ENCODE data around the gene SLC39A3.

SLC39A3 gene

DNA sequence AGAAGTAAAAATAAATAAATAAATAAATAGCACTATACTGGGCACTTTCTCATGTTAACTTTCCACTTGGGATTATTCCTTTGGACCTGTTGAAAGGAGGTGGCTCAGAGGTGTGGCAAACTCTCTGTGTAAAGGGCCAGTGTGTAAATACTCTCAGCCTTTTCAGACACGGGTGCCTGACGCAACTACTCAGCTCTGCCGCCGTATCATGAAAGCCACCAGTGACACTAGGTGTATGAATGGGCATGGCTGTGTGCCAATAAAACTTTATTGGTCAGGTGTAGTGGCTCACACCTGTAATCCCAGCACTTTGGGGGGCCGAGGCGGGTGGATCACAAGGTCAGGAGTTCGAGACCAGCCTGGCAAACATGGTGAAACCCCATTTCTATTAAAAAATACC, 20.1 kb upstream of the SLC39A3 start:
- peaks cover 60% of the 10 kb centered on the region for H3K36me3 Mint-ChIP-seq
- H3K4me3 Mint-ChIP-seq = no peak overlapping the region
- H3K27me3 Mint-ChIP-seq = no peaks in the 10 kb centered on the region
- no peaks in the 10 kb centered on the region for H3K9me3 Mint-ChIP-seq
- no peak overlapping the region for H3K27ac Mint-ChIP-seq
- no peaks in the 10 kb centered on the region for H3K4me1 Mint-ChIP-seq
- ATAC-seq = no peak

DNA sequence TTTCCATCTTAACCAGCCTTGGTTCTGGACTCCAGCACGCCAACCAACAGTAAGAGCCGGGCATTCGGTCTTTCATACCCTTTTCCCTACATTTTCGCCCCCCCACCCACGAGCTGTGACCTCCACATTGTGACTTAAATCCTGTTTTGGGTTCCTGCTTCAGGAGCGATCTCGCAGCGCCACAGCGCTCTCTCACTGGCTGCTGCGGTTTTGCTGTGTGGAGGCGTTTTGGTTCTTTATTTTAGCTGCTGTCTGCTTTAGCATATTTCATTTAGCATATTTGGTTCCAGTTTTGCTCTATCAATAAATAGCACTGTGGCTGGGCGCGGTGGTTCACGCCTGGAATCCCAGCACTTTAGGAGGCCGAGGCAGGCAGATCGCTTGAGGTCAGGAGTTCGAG, 19.5 kb upstream of the SLC39A3 start:
- Mint-ChIP-seq H3K4me1 (no peaks in the 10 kb centered on the region), H3K4me3 (no peak overlapping the region), H3K27me3 (no peaks in the 10 kb centered on the region), H3K27ac (no peak overlapping the region), H3K36me3 (peaks cover 62% of the 10 kb centered on the region), H3K9me3 (no peaks in the 10 kb centered on the region)
- no peak for ATAC-seq

- ATAC-seq = no peak
- no peak overlapping the region for H3K4me3 Mint-ChIP-seq
These were observed 18.9 kb upstream of the SLC39A3 start for GRCh38 chr19:2758601-2759313.

GRCh38 chr19:2756921-2757881, 17.4 kb upstream of the SLC39A3 start:
- H3K27me3 Mint-ChIP-seq = no peaks in the 10 kb centered on the region

More at GRCh38 chr19:2758601-2759313, 18.9 kb upstream of the SLC39A3 start:
- H3K4me1 Mint-ChIP-seq = no peaks in the 10 kb centered on the region
- H3K27me3 Mint-ChIP-seq = no peaks in the 10 kb centered on the region
- H3K36me3 Mint-ChIP-seq = peaks cover 68% of the 10 kb centered on the region
- no peak overlapping the region for H3K27ac Mint-ChIP-seq
- H3K9me3 Mint-ChIP-seq = no peaks in the 10 kb centered on the region

GRCh38 chr19:2756477-2756876, 16.7 kb upstream of the SLC39A3 start:
- Mint-ChIP-seq H3K9me3 (no peaks in the 10 kb centered on the region), H3K27me3 (no peaks in the 10 kb centered on the region), H3K27ac (no peak overlapping the region), H3K4me1 (no peaks in the 10 kb centered on the region), H3K36me3 (peaks cover 63% of the 10 kb centered on the region), H3K4me3 (no peak overlapping the region)
- ATAC-seq = no peak

More at GRCh38 chr19:2756921-2757881, 17.4 kb upstream of the SLC39A3 start:
- ATAC-seq = no peak
- Mint-ChIP-seq H3K4me1 (no peaks in the 10 kb centered on the region), H3K27ac (no peak overlapping the region), H3K36me3 (peaks cover 67% of the 10 kb centered on the region), H3K9me3 (no peaks in the 10 kb centered on the region), H3K4me3 (no peak overlapping the region)

GRCh38 chr19:2755811-2756210, 16.0 kb upstream of the SLC39A3 start:
- no peak for ATAC-seq
- H3K36me3 Mint-ChIP-seq = peaks cover 60% of the 10 kb centered on the region
- H3K4me1 Mint-ChIP-seq = no peaks in the 10 kb centered on the region
- no peaks in the 10 kb centered on the region for H3K27me3 Mint-ChIP-seq
- H3K27ac Mint-ChIP-seq = no peak overlapping the region
- no peak overlapping the region for H3K4me3 Mint-ChIP-seq
- no peaks in the 10 kb centered on the region for H3K9me3 Mint-ChIP-seq

GRCh38 chr19:2755448-2755705, 15.6 kb upstream of the SLC39A3 start:
- Mint-ChIP-seq H3K27ac (no peak overlapping the region), H3K4me3 (no peak overlapping the region), H3K27me3 (no peaks in the 10 kb centered on the region), H3K36me3 (peaks cover 56% of the 10 kb centered on the region), H3K9me3 (no peaks in the 10 kb centered on the region), H3K4me1 (no peaks in the 10 kb centered on the region)
- ATAC-seq = no peak

DNA sequence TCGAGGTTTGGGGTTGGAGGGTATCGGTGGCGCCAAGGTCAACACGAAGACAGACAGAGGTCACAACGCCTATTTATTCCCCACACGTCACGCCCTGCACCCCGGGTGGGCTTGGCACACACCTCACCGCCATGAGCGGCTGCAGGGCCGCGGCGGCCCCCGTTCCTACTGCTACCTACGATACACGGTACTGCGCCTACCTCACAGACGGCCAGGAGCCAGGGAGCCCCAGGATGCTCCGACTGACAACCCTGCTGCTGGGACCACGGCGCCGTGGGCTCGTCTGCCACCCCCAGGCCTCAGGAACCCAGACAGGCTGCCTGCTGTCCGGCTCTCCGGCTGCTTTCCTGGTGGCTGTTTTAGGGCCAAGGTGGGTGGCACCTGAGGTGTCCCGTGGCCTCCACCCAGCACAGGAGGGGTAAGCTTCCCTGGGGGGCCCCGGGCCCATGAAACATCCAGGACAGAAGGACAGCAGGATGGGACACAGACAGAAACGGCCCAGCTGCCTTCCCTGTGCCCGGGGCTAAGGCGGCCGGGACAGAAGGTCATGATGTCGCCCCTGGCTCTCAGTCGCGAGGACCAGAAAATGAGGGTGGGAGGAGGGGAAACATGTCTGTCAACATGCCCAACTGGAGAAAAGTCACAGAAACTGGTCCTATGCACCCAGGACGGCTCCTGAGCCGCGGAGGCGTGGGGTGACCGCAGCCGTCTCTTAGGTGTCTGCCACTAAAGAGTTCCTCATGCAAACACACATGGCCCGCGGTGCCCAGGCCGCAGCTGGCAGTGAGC, 15.0 kb upstream of the SLC39A3 start:
- H3K9me3 Mint-ChIP-seq = no peaks in the 10 kb centered on the region
- H3K27ac Mint-ChIP-seq = no peak overlapping the region
- H3K4me3 Mint-ChIP-seq = no peak overlapping the region
- no peak for ATAC-seq
- no peaks in the 10 kb centered on the region for H3K4me1 Mint-ChIP-seq
- peaks cover 52% of the 10 kb centered on the region for H3K36me3 Mint-ChIP-seq
- no peaks in the 10 kb centered on the region for H3K27me3 Mint-ChIP-seq

GRCh38 chr19:2751438-2751830, 11.6 kb upstream of the SLC39A3 start:
- Mint-ChIP-seq H3K9me3 (no peaks in the 10 kb centered on the region), H3K27ac (no peak overlapping the region), H3K27me3 (no peaks in the 10 kb centered on the region), H3K4me1 (peaks cover 12% of the 10 kb centered on the region), H3K36me3 (peaks cover 29% of the 10 kb centered on the region), H3K4me3 (no peak overlapping the region)
- ATAC-seq = no peak

DNA sequence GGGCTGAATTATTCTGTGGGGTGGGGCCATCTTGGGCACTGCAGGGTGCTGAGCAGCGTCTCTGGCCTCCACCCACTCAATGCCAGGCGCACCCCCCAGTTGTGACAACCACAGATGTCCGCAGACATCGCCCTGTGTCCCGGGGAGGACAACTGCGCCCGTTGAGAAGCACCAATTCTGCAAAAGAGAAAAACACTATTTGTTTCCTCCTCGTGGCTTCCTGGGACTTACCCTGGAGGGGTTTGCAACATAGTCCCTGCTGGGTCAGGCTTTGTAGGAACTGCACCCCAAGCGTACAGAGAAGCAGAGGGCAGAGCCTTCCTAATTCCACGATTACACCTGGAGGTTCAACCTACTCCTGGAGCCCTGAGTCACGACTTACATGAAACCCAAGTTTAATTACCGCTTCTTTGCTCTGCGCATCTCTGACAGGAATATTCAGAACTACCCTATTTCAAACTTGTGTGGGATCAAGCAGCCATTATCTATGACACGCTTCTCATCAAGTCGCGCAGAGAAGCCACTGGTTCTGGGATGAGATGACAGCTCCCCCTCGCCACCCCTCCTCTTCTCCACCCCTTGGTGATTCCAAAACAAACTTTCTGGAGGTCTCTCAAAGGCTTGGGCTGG, 11.1 kb upstream of the SLC39A3 start:
- H3K4me1 Mint-ChIP-seq = peaks cover 12% of the 10 kb centered on the region
- peaks cover 24% of the 10 kb centered on the region for H3K36me3 Mint-ChIP-seq
- no peaks in the 10 kb centered on the region for H3K9me3 Mint-ChIP-seq
- H3K27ac Mint-ChIP-seq = no peak overlapping the region
- no peaks in the 10 kb centered on the region for H3K27me3 Mint-ChIP-seq
- no peak overlapping the region for H3K4me3 Mint-ChIP-seq
- no peak for ATAC-seq

DNA sequence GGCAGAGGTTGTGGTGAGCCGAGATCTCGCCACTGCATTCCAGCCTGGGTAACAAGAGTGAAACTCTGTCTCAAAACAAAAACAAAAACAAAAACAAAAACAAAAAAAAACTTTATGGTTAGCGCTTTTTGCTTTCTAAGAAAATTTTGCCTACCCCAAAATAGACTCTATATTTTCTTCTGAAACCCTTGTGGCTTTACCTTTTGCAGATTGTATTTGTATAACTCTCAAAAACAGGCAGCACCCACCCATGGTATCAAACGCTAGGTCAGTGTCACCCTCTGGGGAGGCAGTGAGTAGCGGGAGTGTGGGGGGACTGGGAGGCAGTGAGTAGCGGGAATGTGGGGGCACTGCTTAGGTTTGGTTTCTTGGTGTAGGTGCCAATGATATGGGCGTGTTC, 7.5 kb upstream of the SLC39A3 start:
- H3K4me1 Mint-ChIP-seq = peaks cover 12% of the 10 kb centered on the region
- no peak overlapping the region for H3K27ac Mint-ChIP-seq
- H3K4me3 Mint-ChIP-seq = no peak overlapping the region
- no peaks in the 10 kb centered on the region for H3K9me3 Mint-ChIP-seq
- H3K36me3 Mint-ChIP-seq = no peaks in the 10 kb centered on the region
- H3K27me3 Mint-ChIP-seq = no peaks in the 10 kb centered on the region
- no peak for ATAC-seq

DNA sequence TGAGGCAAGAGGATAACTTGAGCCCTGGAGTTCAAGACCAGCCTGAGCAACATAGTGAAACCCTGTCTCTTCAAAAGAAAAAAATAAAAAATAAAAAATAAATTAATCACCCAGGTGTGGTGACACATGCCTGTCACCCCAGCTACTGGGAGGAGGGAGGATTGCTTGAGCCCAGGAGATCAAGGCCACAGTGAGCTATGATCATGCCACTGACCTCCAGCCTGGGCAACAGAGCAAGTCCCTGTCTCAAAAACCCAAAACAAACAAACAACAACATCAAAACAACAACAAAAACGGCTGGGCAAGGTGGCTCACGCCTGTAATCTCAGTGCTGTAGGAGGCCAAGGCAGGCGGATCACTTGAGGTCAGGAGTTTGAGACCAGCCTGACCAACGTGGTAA, 4.3 kb upstream of the SLC39A3 start:
- no peaks in the 10 kb centered on the region for H3K9me3 Mint-ChIP-seq
- peaks cover 23% of the 10 kb centered on the region for H3K4me1 Mint-ChIP-seq
- no peak for ATAC-seq
- H3K36me3 Mint-ChIP-seq = no peaks in the 10 kb centered on the region
- H3K4me3 Mint-ChIP-seq = no peak overlapping the region
- no peak overlapping the region for H3K27ac Mint-ChIP-seq
- H3K27me3 Mint-ChIP-seq = no peaks in the 10 kb centered on the region

DNA sequence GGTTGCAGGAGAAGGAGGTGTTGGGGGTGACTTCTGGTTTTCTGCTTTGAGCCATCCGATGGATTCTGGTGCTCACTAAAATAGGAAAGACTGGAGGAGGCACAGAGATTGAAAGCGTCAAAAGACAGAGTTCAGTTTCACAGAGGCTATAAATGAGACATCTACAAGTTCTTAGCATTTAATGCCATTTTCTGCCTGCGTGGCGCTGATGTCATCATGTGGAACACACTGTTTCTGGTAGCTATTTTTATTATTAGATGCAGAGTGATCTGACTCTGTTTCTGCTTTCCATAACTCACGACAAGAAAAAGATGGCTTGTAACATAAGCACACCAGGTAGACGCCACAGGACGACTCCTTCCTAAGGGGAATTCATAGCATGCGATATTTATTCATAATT, 3.3 kb upstream of the SLC39A3 start:
- no peaks in the 10 kb centered on the region for H3K36me3 Mint-ChIP-seq
- no peak overlapping the region for H3K27ac Mint-ChIP-seq
- no peak overlapping the region for H3K4me3 Mint-ChIP-seq
- no peak for ATAC-seq
- H3K27me3 Mint-ChIP-seq = no peaks in the 10 kb centered on the region
- H3K4me1 Mint-ChIP-seq = peaks cover 30% of the 10 kb centered on the region
- no peaks in the 10 kb centered on the region for H3K9me3 Mint-ChIP-seq

DNA sequence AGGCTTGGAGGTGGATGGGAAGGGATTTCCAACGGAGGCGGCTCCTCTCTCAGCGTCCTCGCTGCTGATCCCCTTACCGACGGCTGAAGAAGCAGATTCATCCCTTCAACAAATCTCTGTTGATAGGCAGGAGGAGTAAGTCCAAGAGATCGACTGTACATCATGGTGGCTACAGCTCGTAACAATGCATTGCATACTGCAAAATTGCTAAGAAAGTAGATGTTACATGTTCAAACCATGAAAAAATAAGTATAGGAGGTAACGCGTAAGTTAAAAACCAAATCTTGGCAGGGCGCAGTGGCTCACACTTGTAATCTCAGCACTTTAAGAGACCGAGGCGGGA, 468 bp upstream of the SLC39A3 start:
- H3K4me3 Mint-ChIP-seq = peak overlapping the region; percentile 82
- H3K27ac Mint-ChIP-seq = peak overlapping the region; percentile 79
- peaks cover 33% of the 10 kb centered on the region for H3K4me1 Mint-ChIP-seq
- H3K9me3 Mint-ChIP-seq = no peaks in the 10 kb centered on the region
- H3K27me3 Mint-ChIP-seq = no peaks in the 10 kb centered on the region
- no peak for ATAC-seq
- peaks cover 23% of the 10 kb centered on the region for H3K36me3 Mint-ChIP-seq

- Mint-ChIP-seq H3K9me3 (no peaks in the 10 kb centered on the region), H3K27ac (peak overlapping the region; percentile 27), H3K4me3 (no peak overlapping the region), H3K4me1 (peaks cover 50% of the 10 kb centered on the region), H3K36me3 (peaks cover 47% of the 10 kb centered on the region), H3K27me3 (no peaks in the 10 kb centered on the region)
- no peak for ATAC-seq
These were observed 3.1 kb downstream of the SLC39A3 start for GRCh38 chr19:2736550-2737190.

Data from stimulated activated memory B cell treated with anti-CD40 and anti-IgM and Interleukin-4, amounts not matched to agents 10 μg/mL and 1 μg/mL and 100 μg/mL, for 72 hours (primary cell).